GM19438 (cell line): ENCODE measurements around the gene PDE6A.

ENCODE experiments used
- ATAC-seq: cut with Tn5 transposase; IDR thresholded peaks from one replicate; pipeline ENCODE4 v1.9.1; 2021; ENCODE audit warnings: low read depth; ENCODE audit not compliant: unreplicated experiment

PDE6A gene

GRCh38 chr5:149823375-149823774, 121.2 kb downstream of the PDE6A start:
- no peak for ATAC-seq

- no peak for ATAC-seq
Measured at GRCh38 chr5:149822301-149822700, 122.3 kb downstream of the PDE6A start.

DNA sequence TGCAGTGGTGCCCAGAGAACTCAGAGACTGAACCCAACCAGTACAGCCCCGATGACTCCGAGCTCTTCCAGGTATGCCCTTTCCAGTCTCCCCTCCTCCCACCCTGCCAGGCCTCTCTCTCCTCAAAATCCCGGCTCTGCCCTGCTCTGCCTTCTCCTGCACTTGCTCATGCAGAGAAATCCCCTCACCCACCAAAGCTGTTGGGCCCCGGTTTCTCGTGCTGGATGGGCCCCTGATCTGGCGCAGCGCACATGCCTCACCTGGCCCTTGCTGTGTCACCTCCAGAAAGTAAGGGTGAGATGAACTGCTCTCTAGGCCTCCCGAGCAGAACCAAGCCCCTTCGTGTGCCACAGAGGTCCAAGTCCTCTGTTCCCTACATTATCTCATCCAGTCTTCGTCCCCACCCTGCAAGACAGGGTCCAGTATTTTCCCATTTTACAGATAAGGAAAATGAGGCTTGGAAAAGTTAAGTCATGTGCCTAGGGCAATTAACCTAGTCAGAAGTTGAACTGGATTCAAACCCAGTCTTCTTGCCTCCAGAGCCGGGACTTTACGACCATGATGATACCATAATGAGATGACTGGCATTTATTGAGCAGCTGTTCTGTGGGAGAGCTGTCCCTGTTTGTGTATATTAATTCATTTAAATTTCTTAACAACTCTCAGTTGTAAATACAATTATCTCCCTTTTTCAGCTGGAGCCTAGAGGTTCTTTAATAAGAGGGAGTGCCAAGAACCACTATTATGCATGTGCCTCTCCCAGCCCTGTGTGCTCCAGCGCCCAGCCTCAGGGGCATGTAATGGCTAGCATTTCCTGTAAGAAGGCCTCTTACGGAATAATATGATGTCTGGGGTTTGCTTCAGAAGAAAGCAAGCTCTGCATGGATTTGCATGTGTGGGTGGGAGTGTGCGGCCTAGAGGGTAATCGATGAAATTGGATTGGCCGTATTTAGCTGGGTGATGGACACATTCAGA, 123.8 kb downstream of the PDE6A start:
- ATAC-seq: no peak

DNA sequence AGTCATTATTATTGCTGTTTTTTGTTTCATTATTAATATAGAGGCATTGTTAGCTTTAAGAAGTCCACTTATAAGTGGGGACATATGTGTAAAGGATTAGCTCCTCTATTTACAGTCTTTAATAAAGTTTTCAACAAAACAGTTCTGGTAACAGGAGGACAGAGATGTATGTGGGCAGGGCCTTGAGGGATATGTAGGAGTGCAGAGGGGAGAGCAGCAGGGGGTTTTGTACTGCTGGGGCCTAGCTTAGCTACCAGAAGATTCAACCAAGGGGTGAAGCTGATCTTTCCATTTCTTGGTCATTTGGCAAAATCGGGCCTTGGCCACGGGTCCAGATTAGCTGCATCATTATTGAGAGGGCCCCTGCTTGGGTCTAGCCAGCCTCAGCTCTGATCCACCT, 124.6 kb downstream of the PDE6A start:
- no peak for ATAC-seq

DNA sequence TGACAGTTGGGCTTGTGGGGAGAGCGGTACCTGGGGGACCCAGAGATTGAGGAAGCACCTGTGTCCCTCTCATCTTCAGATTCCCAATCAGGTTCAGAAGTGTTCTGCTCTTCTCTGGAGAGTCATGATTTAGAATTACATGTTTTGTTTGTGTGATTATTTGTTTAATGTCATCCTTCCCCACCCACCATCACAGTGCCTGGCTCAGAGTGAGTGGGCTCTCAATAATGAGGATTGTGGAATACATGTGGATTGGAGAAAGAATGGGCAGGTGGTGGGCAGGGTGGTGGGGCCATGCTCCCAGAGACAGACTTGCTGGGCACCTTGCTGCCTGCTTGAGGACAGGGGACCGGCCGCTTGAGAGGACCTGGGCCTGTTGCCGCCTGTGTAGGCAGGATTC, 126.5 kb downstream of the PDE6A start:
- no peak for ATAC-seq

GRCh38 chr5:149817539-149818060, 127.0 kb downstream of the PDE6A start:
- ATAC-seq: no peak

DNA sequence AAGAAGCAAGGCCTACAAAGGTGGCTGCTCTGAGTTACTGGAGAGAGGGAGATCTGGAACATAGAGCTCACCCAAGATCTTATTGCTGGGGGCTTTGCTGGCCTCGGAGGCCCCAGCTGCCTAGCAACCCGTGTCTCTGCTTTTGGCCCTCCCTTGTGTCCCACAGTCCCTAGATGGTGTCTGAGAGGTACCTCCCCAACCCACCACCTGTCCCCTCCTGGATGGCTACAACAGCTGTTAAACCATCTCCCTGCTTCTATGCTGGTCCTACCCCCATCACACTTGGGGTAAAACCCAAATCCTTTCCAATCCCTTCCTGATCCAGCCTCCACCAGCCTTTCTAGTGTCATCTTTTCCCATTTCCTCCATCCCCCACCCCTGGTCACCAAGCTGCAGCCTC, 127.9 kb downstream of the PDE6A start:
- no peak for ATAC-seq

DNA sequence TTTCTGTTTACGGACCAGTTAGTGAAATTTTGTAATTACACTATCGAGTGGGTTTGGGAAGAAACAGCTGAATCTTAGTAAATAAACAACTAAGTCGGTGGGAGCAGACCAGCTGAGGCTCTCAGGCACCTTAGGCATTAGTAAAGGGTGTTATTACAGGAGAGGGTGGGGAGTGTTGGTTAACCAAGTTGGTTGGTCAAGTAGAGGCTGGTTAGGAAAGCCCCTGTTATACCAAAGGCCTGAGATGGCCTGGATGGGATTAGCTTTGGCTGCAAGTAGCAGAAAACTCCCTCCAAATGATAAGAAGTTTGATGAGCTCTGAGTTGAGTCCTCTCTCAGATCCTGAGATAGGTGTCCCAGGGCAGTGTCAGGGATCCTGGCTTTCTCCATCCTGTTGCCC, 133.1 kb downstream of the PDE6A start:
- ATAC-seq: no peak

- no peak for ATAC-seq
Measured at GRCh38 chr5:149810856-149811255, 133.7 kb downstream of the PDE6A start.

DNA sequence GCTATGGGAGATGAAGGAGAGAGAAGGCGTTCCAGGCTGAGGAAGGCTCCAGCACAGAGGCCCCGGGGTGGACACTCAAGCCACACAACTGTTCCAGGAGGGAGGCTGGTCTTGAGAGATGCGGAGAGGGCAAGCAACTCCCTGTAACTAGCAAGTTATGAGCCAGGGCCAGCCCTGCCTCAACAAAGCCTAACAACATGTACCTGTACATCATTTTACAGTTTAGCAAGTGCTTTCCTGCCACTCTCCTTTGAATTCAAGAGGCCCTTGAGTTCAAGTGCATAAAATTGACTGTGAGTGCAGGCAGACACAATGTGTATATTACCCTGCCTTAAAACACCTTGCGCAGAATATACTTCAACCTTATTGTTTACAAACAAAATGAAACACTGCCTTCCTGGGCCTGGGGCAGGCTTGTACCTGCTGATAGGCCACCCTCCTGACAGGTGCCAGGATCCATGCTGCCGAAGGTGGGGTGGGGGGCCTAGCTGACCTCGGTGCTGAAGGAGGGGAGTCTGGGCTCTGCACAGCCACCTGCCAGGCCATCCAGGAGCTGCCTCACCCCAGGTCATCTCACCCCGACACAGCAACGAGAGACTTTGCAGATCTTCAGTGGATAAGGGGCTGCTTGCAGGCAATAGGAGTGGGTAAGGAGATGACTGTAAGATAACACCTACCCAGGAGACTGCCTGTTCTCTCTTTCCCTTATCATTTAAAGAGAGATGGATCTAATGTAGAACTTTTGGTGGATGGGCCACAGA, 134.5 kb downstream of the PDE6A start:
- no peak for ATAC-seq

GRCh38 chr5:149808264-149808982, 136.2 kb downstream of the PDE6A start:
- no peak for ATAC-seq
